C4-2B (cell line): ENCODE data around the gene TMEM132E.

Experiments
- ZFX ChIP-seq: fragments of 450-650 bp; IDR thresholded peaks from 2 replicates; pipeline ENCODE4 v1.6.1; 2017
- TF ChIP-seq, protein P1 (sequence below): fragments of 450-650 bp; conservative IDR thresholded peaks from 2 replicates; pipeline ENCODE4 v1.5.1; 2017; ENCODE audit warnings: mild to moderate bottlenecking

GRCh38 chr17:34628879-34629278 lies 49.5 kb downstream of the TMEM132E start:
- TF ChIP-seq, protein P1, sequence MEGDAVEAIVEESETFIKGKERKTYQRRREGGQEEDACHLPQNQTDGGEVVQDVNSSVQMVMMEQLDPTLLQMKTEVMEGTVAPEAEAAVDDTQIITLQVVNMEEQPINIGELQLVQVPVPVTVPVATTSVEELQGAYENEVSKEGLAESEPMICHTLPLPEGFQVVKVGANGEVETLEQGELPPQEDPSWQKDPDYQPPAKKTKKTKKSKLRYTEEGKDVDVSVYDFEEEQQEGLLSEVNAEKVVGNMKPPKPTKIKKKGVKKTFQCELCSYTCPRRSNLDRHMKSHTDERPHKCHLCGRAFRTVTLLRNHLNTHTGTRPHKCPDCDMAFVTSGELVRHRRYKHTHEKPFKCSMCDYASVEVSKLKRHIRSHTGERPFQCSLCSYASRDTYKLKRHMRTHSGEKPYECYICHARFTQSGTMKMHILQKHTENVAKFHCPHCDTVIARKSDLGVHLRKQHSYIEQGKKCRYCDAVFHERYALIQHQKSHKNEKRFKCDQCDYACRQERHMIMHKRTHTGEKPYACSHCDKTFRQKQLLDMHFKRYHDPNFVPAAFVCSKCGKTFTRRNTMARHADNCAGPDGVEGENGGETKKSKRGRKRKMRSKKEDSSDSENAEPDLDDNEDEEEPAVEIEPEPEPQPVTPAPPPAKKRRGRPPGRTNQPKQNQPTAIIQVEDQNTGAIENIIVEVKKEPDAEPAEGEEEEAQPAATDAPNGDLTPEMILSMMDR, result no peak
- no peak for TF ChIP-seq ZFX
